Activated gamma-delta T cell treated with anti-CD3 and anti-CD28 coated beads, Interleukin-2, amount 50 U/mL, for 16 hours (primary cell): ENCODE data around the gene NPRL2.
A peak's percentile ranks its signal among the peaks of the same experiment; 100 is the strongest.

Experiments used
- DNase-seq: peaks from one replicate; pipeline ENCODE4 v3.0.0-alpha.2; 2020; ENCODE audit warnings: low read depth

NPRL2 gene

GRCh38 chr3:50350213-50350526 is 405 bp downstream of the NPRL2 start:
- no peak for DNase-seq

- DNase-seq = peak; percentile 65
Observed at GRCh38 chr3:50347187-50347813, 3.3 kb downstream of the NPRL2 start.

- DNase-seq = peak; percentile 53
Observed at GRCh38 chr3:50345586-50346234, 4.9 kb downstream of the NPRL2 start, which contains the start of gene ZMYND10. ZMYND10 (minus strand) TSS chr3:50345732; CDS start chr3:50345579, 153 bp downstream.

GRCh38 chr3:50345008-50345407 is 5.6 kb downstream of the NPRL2 start:
- DNase-seq = no peak

GRCh38 chr3:50342813-50343633 is 7.6 kb downstream of the NPRL2 start:
- DNase-seq = no peak

- DNase-seq = no peak
Observed at GRCh38 chr3:50341996-50342650, 8.5 kb downstream of the NPRL2 start.

DNA sequence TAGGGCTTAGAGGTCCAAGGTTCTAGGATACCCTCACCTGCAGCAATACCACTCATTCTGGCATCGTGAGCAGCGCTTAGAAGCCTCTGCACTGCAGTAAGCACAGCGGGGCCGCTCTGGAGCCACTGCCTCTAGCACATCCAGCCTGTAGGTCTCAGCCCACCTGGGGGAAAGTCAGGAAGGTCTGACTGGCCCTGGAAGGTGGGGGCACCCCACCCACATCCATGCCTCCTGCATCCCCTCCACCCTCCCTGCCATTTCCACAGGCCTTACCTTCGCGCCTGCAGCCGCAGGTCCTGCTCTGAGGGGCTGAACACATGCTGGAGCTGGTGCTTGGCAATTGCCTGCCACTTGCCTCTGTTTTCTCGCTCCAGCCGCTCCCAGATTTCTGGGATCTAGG is 9.0 kb downstream of the NPRL2 start:
- DNase-seq = no peak

GRCh38 chr3:50340448-50341329 is 9.9 kb downstream of the NPRL2 start, which contains the start of gene RASSF1:
RASSF1 (minus strand) TSS chr3:50340836; CDS start chr3:50340805, 31 bp downstream.
- peak; percentile 45 for DNase-seq

DNA sequence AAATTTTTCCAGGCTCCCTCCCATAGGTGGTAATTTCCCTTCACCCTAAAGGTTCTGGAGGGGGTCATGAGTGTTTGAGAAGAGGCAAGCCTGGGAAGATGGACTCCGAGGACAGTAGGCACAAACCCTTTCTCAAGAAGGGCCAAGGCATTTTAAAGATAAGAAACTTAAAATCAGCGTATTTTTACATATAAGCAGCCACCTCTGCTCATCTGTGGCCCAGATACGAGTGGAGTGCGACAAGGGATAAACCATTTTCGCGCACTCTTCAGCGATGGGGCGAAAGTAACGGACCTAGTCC is 10.5 kb downstream of the NPRL2 start:
- DNase-seq = no peak

DNA sequence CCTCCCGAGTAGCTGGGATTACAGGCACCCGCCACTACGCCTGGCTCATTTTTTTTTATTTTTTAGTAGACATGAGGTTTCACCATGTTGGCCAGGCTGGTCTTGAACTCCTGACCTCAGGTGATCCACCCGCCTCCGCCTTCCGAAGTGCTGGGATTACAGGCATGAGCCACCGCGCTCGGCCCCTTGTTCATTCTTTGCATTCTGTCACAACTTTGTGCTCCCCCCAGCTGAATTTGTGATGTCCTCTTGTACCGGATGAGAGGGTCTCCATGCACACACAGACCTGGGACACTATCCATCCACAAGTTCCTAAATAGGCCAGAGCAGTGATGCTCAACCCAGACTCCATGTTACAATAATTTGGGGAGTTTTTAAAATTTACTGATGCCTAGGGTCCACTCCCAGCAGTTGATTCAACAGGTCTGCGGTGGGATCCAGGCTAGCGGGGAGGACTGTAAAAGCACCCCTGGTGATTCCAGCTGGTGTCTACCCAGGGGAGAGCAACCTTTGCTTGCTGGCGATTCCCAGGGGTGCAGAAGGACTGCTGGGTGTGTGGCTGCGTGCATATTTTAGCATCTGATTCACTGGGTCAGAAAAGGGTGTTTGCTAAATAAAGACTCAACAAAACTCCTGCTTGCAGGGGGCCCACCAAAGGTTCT is 11.0 kb downstream of the NPRL2 start:
- DNase-seq = no peak

DNA sequence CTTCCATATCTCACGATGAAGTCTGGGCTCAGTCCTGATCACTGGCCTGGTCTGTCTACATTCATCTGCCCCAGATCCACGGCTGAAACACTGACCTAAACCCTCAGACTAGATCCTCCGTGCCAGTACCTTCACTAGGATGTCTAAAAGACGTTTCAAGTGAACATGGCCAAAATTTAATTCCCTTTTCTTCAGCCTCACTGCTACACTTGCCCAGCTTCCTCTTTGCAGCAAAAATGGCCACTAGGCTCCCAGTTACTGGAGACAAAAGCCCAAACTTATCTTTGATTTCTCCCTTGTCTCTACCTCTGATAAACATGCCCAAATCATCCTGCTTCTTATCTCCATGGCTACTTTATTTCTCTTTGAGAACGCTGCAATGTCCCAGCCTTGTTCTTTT is 11.6 kb downstream of the NPRL2 start:
- no peak for DNase-seq

GRCh38 chr3:50337175-50337861 is 13.3 kb downstream of the NPRL2 start:
- DNase-seq = peak; percentile 92

DNA sequence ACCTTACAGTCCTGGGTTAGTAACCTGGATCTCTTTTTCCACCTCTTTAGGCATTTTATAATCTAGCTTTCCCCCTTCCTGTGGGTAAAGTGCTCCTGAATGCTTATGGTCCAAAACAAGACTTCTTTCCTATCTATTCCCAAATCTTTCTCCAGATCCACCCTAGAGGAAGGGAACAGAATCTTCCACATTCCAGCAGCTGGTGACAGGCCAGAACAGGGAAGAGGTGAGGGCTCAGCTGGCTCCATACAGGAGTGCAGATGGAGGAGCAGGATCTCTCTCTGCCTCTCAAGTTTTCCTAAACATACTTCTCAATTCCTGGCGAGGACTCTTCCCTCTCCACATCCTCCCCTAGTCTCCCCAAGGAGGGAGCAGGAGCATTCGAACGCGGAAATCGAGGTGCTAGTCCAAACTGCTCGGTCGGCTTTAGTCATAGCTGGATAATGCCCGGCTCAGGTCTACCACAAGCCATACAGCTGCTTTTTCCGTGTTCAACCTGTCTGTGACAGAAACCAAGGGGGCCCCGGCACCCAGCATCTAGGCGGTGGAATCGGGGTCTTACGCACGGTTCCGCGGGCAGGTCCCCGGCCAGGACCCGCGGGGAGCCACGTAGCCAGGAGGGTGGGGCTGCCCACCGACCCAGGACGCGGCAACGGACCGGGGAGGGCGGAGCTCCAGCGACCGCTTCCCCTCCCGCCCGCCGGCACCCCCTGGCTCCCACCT is 14.0 kb downstream of the NPRL2 start:
- DNase-seq = no peak

DNA sequence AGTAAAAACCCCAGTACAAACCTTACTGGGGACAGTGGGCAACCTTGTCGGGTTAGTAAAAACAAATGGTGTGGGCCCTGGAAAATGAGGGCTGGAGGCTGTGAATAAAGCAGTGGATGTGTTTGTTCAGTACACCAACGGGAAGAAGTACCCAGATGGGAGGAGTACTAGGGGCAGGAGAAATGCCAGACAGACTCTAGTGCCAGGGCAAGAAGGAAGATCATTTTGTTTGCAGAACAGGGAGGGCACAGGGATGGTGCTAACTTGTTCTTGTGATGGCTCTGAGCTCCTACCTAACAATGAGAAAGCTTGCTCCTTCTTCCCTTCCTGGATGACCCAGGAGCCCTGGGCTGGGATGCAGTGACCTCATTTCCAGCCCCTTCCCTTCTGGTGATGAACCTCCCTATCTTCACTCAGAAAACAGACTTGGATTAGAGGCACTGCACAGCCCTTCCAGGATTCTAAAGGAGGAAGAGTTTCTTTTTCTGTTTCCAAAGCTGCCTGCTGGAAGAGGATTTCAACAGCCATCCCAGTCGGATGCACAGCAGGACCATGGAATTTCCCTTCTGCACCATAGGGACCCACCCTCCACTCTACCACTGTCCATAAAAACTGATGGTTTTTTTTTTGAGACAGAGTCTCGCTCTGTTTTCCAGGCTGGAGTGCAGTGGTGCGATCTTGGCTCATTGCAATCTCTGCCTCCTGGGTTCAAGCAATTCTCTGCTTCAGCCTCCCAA is 16.1 kb downstream of the NPRL2 start:
- no peak for DNase-seq

- no peak for DNase-seq
Observed at GRCh38 chr3:50333744-50334328, 16.7 kb downstream of the NPRL2 start.

DNA sequence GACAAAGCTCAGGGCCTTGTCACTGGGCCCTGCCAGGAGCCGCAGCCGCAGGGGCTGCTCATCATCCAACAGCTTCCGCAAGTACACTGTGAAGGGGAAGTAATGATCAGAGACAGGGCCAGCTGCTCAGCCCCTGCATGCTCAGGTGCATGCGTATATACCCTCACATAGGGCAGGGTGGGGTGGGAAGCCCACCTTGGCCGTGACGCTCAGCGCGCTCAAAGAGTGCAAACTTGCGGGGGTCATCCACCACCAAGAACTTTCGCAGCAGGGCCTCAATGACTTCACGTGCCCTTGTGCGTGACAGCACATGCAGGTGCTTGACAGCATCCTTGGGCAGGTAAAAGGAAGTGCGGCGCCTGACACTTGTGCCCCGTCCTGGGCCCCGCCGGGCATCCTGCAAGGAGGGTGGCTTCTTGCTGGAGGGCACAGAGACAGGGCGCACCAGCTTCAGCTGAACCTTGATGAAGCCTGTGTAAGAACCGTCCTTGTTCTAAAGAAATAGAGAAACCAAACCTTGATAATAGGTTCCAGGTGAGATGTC is 19.1 kb downstream of the NPRL2 start:
- no peak for DNase-seq

DNA sequence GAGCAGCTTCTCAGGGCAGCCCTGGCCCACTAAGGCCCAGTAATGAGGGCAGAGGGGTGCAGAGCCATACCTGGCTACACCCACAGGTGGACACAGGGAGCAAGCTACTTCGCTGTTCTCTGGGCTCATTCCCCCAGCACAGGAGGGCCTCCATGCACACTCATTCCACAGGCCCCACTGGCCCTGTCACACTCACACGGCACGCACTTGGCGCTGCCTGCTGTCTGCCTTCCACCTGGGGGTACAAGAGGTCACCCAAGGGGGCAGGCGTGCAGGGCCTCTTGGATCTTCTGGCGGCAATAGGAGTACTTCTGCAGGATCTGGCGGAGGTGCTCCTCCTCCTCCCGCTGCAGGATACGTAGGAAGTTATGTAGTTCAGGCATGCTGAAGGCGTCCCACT is 20.2 kb downstream of the NPRL2 start:
- no peak for DNase-seq

GRCh38 chr3:50327943-50328691 is 22.5 kb downstream of the NPRL2 start, which contains the start of gene TUSC2:
TUSC2 (minus strand) TSS chr3:50328223; CDS start chr3:50328099, 124 bp downstream.
- peak; percentile 90 for DNase-seq
